Measurements from ENCODE around the gene HIPK4. TPM values are rescaled to one million over a fixed set of nuclear protein-coding genes. Genes with fewer than 3 reads are reported as not detected.
"Not testable (repeated sequence)": the region's sequence is repeated elsewhere in the genome, so short reads cannot be mapped to it uniquely, and the experiment has no call there.

The HIPK4 gene
- total RNA-seq, 1 experiment from 2014 or later = not detected

DNA sequence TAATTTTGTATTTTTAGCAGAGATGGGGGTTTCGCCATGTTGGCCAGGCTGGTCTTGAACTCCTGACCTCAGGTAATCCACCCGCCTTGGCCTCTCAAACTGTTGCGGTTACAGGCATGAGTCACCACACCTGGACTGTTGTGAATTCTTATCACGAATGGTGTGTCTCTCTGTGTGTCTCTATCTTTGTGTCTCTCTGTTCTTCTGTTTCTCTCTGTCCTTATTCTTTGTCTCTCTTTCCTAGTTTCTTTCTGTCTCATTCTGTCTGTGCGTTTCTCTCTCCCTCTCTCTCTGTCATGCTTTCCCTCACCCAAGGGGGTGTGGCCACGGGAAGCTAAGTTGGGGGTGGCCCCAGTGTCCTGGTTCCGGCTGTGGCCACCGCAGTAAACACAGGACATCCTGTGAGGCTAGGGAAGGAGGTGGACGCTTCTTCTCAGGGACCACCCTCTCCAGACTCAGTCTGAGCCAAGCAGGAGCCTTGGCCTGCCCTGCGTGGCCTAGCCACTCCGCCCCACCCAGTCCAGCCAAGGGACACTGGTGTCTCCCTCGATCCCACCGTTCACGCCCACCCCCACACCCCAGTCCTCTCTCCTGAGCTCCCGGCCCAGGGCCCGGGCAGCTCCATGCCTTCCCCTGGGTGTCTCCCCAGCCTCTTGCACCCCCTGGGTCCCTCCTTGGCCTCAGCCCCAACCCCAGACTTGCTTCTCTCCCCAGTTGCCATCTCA, 27.1 kb upstream of the HIPK4 start:
- peak; percentile 52 for DNase-seq (ENCODE audit: low read depth)

GRCh38 chr19:40415768-40416167, 25.8 kb upstream of the HIPK4 start:
- no peak for DNase-seq (ENCODE audit: low read depth)

DNA sequence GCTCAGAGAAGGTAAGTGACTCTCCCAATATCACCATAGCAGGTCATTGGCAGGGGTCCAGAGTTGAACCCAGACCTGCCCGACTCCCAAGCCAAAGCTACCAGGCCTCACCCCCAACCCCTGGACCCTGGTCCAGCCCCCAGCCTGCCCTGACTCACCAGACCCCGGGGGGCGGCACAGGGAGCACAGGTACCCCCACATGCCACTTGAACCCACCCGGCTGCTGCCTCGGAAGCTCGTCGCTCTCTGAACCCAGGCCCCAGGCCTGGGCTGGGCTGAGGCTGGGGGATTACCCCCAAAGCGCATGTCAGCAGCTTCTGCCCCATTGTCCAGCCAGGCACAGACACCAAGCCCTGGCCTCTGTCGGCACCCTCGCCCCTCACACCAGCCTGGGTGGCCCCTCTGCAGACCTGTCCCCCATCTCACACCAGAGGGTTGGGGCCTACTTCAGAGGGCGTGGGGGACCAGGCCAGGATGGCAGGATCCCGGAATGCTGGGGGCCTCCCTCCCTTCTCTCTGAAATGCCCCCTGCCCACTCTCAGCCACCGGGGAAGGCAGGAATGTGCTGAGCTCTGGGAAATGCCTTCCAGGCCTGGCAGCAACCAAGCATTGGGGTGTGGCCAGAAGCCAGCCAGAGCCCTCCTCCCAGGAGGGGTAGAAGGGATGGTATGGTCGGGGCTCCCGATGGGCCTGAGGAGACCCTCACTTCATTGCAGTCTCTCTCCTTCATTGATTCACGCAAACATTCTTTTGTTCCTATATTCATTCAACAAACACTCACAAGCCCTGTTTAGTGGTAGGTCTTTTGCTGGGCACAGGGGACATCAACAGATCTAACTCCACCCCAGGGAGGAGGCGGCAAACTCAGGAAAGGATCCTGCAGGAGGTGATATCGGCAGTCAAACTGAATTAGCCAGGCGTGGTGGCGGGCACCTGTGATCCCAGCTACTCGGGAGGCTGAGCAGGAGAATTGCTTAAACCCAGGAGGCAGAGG, 24.9 kb upstream of the HIPK4 start:
- no peak for DNase-seq (ENCODE audit: low read depth)

- no peak for DNase-seq (ENCODE audit: low read depth)
Measured at GRCh38 chr19:40413291-40413845, 23.4 kb upstream of the HIPK4 start, which contains the start of gene PRX. Gene PRX (minus strand): TSS chr19:40413378. CDS start chr19:40407932, 5,446 bp downstream.

GRCh38 chr19:40412866-40413265, 22.9 kb upstream of the HIPK4 start:
- no peak for DNase-seq (ENCODE audit: low read depth)

DNA sequence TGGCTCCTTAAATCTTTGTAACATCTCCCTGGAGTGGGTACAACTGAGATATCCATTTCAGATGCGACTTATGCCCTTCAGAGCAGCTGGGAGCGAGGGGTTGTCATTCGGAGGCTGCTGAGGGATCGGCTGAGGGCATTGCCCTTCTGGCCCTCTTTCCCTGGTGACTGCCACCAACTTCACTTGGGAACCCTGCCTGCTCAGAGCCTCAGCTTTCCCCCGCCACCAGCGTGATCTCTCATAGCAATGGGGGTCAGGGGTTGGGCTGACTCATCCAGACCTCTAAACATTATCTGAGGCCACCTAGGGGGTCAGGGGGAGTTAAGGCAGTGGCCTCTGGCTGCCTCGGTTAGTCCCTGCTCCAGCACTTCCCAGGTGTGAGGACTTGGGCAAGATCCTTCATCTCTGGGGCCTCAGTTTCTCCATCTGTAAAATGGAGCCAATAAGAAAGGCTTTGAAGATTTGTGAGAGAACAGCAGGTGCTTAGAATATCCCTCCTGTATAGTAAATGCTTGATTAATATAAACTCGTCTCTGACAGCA, 22.0 kb upstream of the HIPK4 start:
- no peak for DNase-seq (ENCODE audit: low read depth)

- no peak for DNase-seq (ENCODE audit: low read depth)
Measured at GRCh38 chr19:40411125-40411842, 21.3 kb upstream of the HIPK4 start.

GRCh38 chr19:40410030-40410389, 20.0 kb upstream of the HIPK4 start:
- no peak for DNase-seq (ENCODE audit: low read depth)

- DNase-seq (ENCODE audit: low read depth) = not testable (repeated sequence)
Measured at GRCh38 chr19:40408598-40408925, 18.6 kb upstream of the HIPK4 start.

GRCh38 chr19:40407714-40408597, 18.0 kb upstream of the HIPK4 start:
- DNase-seq (ENCODE audit: low read depth) = no peak

DNA sequence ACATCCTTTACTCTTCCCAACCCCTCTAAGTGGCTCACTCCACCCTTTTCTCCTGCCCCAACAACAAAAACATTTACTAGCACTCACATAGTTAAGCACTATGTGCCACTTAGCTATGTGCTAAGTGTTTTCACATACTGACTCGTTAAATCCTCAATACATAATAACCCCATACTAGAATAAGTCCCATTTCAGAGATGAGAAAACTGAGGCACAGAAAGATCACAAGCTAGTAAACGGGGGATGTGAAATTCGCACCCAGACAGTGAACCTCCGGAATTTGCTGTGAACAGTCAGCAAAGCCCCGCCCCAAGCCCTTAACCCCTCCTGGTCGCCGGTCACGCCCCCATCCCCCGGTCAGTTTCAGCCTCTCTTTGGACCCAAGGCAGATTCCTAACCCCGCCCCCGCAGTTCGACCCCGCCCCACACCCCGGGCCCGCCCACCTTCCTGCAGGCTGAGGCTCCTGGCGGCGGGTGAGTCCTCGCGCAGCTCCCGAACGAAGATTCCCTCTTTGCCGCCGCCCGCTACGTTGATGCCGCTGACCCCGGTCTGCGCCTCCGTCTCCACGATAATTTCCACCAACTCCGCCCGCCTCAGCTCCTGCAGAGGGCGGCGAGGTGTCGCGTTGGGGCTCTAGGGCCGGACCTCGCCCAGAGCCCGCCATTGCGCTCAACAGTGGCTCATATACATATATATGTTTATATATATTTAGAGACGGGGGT, 13.4 kb upstream of the HIPK4 start:
- DNase-seq (ENCODE audit: low read depth) = peak; percentile 88

DNA sequence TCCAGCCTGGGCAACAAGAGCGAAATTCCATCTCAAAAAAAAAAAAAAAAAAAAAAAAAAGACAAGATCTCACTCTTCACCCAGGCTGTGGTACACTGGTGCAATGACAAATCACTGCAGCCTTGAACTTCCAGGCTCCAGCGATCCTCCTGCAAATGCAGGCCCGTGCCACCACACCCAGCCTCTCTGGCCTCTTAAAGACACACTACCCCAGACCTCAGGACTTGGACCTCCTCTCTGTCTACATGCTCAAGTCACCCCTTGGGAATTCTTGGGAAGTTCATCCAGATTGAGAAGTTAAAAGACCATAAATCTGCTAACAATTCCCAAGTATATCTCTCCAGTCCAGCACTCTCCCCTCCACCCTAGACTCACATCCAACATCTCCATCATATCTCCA, 10.6 kb upstream of the HIPK4 start:
- DNase-seq (ENCODE audit: low read depth) = no peak

DNA sequence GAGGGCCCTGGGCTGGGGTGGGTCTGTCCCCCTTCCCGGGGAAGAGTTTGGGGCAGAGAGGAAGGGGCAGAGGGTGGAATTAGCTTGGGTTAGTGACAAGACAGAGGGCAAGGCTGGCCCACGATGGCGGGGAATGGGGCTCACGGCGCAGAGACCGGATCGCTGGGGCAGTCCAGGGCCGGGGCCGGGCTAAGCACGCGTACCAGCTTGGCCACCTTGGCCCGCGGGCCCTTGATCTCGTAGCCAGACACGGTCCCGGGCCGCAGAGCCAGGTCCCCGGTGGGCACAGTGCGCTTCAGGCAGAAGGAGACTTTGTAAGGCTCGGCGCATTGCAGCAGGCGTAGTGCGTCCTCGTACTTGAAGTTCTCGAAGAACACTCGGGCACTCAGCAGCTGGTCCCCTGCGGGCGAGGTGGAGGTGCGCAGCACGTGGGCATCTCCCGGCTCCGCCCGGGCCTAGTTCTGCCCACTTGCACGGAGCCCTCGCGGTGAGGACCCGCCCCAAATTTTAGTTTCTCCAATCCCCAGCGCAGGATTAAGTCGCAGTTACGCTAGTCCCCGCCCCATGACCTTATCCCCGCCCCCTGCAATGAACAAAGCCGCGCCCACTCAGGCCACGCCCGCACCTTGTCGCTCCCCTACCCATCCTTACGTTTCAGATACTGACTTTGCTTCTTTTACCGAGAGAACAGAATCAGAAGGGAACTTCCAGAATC, 8.6 kb upstream of the HIPK4 start:
- peak; percentile 66 for DNase-seq (ENCODE audit: low read depth)

GRCh38 chr19:40397568-40397906, 7.6 kb upstream of the HIPK4 start:
- DNase-seq (ENCODE audit: low read depth) = no peak

DNA sequence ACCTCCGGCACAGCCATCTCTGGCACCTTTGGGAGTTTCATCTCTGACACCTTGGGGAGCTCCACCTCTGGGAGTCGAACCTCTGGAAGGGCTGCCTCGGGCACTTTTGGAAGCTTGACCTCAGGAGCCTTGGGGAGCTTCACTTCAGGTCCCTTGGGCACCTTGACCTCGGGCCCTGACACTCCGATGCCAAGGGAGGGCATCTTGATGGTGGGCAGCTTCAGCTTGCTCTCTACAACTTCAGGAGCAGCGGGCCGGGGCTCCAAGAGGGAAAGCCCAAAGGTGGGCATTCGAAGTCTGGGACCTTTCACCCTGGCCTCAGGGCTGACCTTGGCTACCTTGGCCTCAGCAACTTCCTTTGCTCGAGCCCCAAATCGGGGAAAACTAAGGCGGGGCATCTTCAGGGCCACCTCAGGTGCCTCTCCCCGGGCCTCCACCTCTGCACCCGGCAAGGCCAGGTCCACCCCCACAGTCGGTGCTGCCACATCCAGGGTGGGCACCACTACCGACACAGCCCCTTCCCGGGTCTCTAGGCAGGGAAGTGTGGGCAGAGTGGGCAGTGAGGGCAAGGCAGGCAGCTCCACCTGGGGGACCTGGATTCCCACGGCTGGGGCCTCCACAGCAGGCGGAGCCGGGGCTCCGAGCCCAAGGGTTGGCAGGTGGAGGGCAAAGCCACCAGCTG, 7.0 kb upstream of the HIPK4 start:
- no peak for DNase-seq (ENCODE audit: low read depth)

- DNase-seq (ENCODE audit: low read depth) = no peak
Measured at GRCh38 chr19:40395956-40396355, 6.0 kb upstream of the HIPK4 start.

DNA sequence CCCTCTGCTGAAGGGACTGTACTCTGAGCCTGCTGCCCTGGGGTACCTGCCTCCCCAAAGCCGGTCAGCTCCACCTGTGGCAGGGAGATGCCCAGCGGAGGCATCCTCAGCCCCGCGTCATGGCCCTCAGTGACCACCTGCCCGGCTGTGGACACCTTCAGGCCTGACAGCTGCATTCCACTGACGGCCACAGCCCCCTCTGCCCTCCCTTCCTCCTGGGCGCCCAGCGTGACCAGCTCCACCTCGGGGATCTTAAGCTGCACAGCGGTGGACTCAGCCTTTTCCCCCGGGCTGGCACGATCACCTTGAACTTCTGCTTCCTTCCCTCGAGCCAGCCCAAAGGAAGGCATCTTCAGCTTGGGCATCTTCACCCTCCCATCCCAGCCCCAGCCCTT, 4.8 kb upstream of the HIPK4 start:
- DNase-seq (ENCODE audit: low read depth) = no peak

DNA sequence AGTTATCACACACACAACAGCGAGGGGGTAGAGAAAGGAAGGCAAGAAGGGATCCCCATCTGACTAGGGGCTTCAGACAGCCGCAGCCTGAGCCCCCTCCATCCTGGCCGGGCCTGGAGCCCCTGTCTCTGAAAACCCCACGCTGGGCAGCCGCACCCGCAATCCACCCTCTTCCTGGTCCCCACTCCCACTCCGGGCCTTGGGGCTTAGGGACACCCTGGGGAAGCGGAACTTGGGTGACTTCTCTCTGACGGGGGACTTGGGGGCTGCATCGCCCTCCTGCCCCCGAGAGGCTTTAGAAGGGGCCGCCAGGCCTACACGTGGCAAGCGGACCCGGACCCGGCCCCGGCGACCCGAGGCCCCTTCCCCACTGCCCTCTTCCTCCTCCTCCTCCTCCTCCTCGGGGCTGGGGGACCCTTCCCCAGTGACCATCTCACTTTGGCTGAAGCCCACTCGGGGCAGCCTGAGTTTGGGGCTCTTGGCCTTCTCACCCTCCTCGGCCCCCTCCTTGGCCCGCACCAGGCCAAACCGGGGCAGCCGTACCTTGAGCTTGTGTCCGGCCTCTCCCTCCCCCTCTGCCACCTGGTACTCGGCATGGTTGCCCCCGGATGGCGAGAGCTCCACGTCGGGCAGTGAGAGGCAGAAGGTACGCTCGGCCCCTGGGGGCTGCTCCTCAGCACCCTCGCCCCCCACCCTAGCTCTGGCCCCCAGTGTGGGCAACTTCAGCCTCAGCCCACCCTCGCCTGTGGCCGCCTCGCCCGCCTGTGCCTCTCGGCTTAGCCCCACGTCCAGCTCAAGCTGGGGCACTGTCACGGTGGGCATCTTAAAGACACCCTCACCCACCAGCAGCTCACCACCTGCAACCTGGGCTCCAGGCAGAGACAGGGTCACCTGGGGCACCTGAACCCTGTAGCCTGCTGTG, 4.2 kb upstream of the HIPK4 start:
- DNase-seq (ENCODE audit: low read depth) = no peak

All from RPMI7951 (cell line).